SH-SY5Y (cell line): ENCODE measurements around the gene TBRG1.

Experiments
- GATA2 ChIP-seq: IDR thresholded peaks from 2 replicates; pipeline ENCODE4 v1.6.1; 2011; ENCODE audit warnings: mild to moderate bottlenecking, low read depth, low read length
- GATA3 ChIP-seq: IDR thresholded peaks from 2 replicates; pipeline ENCODE4 v1.6.1; 2011; ENCODE audit warnings: low read depth, mild to moderate bottlenecking, low read length, moderate library complexity

TBRG1 gene, protein sequence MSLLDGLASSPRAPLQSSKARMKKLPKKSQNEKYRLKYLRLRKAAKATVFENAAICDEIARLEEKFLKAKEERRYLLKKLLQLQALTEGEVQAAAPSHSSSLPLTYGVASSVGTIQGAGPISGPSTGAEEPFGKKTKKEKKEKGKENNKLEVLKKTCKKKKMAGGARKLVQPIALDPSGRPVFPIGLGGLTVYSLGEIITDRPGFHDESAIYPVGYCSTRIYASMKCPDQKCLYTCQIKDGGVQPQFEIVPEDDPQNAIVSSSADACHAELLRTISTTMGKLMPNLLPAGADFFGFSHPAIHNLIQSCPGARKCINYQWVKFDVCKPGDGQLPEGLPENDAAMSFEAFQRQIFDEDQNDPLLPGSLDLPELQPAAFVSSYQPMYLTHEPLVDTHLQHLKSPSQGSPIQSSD

DNA sequence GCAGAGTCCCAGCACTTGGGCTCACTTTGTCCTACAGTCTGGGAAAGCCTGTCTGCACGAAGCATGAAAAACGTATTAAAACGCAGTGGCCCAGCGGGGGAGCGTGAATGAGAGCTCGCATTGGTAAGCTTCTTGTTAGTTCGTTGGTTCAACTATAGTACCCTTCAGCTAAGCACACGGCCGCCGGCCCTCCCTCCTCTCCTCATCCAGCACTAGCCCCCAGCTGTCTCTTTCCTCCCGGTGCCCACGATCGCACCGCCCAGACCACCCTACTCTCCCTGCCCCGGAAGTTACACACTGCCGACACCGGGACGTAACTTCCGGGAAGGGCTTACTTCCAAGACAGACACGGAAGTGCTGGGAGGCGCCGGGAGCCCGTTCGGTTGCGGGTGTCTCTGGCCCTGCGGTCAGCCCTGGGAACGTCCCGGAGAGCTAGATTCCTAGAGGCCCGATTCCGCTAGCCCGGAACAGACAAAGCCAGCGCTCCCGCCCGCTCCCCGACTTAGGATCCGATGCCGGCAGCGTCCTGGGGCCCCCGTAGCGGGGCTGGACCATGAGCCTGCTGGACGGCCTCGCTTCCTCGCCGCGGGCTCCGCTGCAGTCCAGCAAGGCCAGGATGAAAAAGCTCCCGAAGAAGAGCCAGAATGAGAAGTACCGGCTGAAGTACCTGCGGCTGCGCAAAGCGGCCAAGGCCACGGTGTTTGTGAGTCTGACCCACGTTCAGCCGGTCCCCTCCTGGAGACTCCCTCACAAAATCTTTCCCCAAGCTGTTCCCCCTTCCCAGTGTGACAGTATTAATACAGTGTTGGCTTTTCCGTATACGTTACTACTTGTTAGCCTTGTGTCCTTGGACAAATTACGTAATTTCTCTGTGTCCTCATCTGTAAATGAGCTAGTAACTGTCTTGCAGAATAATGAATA is at the start of gene TBRG1:
Gene TBRG1, plus strand, starts transcription at position 334 of the 921 bp plus-strand sequence. Its CDS starts 220 bp downstream, at position 554.
- TF ChIP-seq GATA3 (no peak), GATA2 (no peak)

DNA sequence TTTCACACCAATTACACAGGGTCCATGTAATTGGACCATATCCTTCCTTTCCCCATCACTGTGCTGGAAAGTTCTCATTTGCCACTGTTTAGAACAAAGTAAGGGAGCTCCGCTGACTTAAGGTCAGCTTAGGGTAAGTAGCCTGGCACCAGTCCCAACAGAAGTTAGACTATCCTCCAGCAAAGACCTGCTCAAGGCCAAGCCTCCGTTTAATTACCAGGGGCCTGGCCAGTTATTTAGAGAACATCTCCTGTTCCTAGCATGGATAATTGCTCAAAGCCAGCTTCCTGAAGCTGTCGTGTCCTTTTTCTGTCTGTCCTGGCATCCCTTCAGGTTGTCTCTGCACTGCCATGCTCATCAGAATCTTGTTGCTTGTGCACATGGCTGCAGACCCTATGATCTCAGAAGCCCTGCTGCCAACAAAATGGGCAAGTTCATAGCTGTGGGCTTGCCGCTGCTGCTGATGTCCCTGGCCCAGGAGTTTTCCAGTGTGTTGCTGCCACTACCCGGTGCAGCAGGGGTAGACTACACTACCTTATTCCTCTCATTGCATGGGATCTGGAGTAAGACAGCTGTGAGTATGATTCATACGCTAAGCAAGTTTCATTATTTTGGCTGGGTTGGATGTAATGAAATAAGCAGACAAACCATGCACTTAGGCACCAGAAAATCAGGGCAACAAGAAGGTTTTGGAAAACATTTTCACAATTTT is 44.8 kb upstream of the TBRG1 start:
- TF ChIP-seq GATA3 (no peak), GATA2 (no peak)

DNA sequence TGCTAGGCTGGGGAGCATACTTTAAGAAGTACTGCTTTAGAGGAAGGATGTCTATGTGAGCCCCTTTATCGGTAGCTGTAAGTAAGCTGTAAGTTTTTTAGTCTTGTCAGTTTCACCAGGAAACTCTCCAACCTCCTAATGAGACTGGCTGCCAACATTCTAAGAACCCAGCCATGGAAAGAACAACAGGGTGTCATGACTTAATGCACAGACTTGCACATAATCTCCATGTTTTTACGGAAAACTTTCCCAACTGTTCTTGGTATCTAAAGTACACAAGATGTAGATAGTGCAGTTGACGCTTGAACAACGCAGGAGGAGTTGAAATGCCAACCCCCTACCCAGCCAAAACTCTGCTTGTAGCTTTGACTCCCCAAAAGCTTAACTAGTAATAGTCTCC is 43.9 kb upstream of the TBRG1 start:
- TF ChIP-seq GATA3, result no peak
- TF ChIP-seq GATA2, result no peak

DNA sequence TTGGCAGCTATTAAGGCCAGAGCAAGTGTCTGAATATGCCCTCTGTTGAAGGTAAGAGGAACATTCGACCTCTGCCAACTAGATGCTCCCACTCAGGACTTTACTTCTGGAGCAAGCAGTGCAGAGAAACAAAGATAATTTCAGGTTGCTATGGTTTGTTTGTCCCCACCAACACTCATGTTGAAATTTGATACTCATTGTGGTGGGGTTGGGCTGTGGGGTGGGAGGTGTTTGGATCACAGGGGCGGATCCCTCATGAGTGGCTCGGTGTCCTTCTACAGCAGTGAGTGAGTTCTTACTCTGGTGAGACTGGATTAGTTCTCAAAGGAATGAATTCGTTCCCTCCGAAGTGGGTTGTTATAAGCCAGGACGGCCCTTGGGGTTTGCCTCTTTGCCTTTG is 40.8 kb upstream of the TBRG1 start:
- TF ChIP-seq GATA3 (no peak), GATA2 (no peak)

DNA sequence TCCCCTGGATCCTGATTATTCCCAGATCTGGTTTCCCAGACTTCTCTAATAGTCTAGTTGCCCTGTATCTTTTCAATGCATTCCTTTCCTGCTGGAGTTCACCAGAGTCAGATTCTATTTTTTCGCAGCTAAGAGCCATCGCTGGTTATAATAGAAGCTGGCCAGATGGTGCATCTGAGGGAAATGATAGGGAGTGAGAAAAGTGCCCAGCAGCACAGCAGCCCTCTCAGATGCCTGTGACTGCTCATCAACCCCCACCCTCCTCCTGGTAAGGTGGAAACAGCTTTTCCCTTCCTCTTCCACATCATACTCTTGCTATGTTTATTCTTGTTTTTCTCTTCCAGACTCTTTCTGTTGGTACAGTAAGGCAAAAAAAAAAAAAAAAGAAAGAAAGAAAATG is 40.1 kb upstream of the TBRG1 start:
- TF ChIP-seq GATA2 (no peak), GATA3 (no peak)

DNA sequence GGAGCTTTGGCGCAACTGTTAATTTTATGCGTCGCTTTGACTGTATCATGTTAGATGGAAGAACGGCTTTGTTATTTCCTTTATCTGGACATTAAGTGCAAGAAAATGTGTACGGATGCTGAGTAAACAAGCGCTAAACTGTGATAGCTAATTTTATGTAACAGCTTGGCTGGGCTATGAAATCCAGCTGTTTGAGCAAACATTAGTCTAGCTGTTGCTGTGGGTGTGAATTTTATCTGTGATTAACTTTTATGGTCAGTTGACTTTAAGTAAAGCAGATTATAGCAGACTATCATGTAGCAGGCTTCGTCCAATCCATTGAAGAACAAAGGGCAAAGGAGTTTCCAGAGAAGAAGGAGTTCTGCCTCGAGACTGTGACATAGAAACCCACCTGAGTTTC is 38.9 kb upstream of the TBRG1 start:
- TF ChIP-seq GATA2 (no peak), GATA3 (no peak)

DNA sequence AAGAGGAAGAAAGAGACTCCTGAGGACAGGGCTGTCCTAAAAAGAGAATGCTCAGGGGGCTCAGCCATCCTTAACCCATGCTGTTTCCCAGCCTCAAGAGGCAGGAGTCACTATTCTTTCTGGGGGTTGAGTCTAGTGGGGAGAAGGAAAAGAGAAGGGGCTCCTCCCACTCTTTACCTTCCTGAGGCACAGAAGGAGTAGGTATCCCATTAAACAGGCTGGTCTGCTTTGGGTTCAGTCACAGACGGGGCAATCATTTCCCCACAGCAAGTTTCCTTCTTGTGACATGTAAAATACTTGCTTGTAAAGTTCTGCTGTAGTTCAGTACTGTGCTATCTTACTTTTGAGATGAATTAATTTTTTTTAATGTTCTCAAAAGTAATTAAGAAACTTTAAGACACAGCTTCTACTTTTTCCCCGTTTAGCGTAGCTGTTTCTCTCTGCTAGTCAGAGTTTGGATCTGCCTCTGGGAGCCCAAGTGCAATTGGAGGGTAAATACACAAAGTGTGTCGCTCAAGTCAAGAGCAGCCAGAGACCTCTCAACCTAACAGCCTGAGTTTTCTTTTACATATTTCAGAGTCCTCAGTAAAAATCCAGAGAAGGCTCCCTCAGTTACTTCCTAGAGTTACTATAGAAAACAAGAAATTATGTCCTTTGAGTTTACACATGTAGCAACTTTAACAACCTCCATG is 37.8 kb upstream of the TBRG1 start:
- TF ChIP-seq GATA2, result no peak
- TF ChIP-seq GATA3, result no peak

DNA sequence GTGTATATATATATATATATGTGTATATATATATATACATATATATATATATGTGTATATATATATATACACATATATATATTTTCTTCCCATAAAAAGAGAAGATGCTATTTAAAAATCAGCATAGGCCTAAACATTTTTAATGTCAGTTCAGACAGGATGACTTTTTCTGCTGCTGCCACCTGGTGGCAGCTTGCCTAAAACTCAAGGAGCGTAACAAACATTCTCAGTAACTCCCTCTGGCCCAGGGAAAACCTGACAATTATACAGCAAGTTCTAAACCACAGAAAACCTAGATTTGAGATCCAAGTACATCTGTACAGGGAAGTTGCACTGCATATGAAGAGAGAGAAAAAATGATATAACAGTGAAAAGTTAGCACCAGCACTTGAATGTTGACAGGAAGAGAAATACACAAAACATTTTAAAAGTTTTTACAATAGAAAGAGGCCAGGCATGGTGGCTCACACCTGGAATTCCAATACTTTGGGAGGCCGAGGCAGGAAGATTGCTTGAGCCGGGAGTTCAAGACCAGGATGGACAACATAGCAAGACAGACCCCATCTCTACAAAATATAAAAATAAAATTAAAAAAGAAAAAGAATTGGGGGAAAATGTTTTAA is 36.3 kb upstream of the TBRG1 start:
- TF ChIP-seq GATA2, result no peak
- no peak for TF ChIP-seq GATA3

DNA sequence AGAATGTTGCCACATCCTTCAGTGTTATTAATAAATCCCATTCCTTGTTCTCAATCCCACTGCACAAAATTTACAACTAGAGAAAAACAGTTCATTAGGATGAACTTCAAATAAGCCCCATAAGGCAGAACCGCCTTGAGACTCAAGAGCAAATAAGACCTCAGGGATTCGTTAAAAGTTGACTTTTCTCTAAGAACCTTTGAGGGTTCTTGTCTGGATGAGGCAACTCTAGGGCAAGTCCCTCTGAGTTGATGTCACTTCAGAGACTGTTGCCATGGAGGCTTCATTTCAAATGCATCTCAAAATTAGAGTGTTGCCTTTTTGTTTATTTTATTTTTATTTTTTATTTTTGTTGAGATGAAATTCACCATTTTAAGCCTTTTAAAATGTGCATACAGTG is 31.2 kb upstream of the TBRG1 start:
- TF ChIP-seq GATA2 (no peak), GATA3 (no peak)

DNA sequence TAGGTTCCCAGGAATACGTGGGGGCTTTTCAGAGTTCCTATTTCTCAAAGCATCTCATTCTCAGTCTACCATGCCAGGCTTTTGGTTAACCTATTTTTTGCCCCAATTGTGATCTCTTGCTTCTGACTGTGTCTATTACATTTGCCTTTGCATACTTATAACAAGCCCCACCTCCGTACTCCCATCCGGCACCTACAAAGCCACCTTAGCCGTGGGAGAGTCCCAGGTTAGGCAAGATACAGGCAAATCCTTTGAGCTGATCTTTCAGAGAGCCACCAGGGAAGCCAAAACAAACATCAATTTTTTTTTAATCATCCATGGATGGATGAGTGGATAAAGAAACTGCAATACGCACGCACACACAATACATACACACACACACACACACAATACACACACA is 30.0 kb upstream of the TBRG1 start:
- TF ChIP-seq GATA3, result no peak
- TF ChIP-seq GATA2, result no peak

DNA sequence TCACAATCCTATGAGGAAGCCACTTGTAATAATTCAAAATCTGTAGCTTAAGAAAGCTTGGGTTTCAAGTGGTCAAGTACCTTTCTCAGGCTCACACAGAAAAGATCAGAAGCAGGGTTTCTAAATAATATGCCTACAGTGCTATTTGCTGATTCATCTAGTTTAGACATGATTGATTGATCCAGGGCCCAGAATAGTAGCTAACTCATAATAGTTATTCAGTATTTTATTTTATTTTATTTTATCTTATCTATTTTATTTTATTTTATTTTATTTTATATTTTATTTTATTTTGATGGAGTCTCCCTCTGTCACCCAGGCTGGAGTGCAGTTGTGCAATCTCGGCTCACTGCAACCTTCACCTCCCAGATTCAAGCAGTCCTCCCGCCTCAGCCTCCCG is 27.4 kb upstream of the TBRG1 start:
- TF ChIP-seq GATA2, result no peak
- TF ChIP-seq GATA3, result no peak

DNA sequence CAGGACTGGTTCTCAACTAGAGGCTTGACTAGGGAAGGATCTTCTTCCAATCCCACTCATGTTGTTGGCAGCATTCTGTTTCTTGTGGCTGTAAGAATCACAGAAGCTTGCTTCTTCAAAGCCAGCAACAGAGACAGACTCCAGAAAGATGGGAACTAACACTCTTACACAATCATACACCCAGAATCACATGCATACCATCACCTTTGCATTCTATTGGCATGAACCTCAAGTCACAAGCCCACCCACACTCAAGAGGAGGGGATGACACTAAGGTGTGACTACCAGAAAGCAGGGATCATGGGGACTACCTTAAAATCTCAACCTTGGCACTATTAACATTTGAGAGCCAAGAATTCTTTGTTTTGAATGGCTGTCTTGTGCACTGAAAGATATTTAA is 25.0 kb upstream of the TBRG1 start:
- TF ChIP-seq GATA3, result no peak
- no peak for TF ChIP-seq GATA2
